ENCODE measurements around the gene MEF2A. TPM values are rescaled to one million over a fixed set of nuclear protein-coding genes. Genes with fewer than 3 reads are reported as not detected.

Gene MEF2A
- total and polyA plus RNA-seq, 8 donors = 56.1 to 68.4 (median 63.0) TPM

DNA sequence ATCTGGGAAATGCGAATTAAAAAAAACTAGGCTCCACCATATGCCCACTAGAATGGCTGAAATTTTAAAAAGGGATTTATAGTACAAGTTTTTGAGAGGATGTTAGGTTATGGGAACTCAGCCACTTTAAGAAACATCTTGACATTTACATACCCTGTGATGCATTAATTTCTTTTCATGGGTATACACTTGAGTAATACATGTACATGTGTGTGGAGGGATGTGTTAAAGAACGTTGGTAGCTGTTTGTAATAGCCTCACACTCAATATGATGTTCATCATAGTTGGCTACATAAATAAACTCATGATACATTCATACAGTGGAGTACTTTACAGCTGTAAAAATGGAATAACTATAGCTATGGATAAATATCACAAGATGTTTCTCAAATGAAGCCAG lies 40.9 kb downstream of the MEF2A start:
- Histone ChIP-seq H3K4me1 (peaks cover 0 to 34% of the 10 kb centered on the region in 2 donors), H3K9me3 (no peaks in the 10 kb centered on the region), H3K36me3 (peaks cover 0 to 3% of the 10 kb centered on the region in 2 donors), H3K27me3 (no peaks in the 10 kb centered on the region), H3K27ac (no peak overlapping the region), H3K4me3 (no peak overlapping the region)
- ATAC-seq (no peak), DNase-seq (no peak)
- intact Hi-C loops (cut with DNase I) = no loop called here
- TF ChIP-seq, protein P1, sequence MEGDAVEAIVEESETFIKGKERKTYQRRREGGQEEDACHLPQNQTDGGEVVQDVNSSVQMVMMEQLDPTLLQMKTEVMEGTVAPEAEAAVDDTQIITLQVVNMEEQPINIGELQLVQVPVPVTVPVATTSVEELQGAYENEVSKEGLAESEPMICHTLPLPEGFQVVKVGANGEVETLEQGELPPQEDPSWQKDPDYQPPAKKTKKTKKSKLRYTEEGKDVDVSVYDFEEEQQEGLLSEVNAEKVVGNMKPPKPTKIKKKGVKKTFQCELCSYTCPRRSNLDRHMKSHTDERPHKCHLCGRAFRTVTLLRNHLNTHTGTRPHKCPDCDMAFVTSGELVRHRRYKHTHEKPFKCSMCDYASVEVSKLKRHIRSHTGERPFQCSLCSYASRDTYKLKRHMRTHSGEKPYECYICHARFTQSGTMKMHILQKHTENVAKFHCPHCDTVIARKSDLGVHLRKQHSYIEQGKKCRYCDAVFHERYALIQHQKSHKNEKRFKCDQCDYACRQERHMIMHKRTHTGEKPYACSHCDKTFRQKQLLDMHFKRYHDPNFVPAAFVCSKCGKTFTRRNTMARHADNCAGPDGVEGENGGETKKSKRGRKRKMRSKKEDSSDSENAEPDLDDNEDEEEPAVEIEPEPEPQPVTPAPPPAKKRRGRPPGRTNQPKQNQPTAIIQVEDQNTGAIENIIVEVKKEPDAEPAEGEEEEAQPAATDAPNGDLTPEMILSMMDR (IDR thresholded peaks at IDR 0.05) = no peak

DNA sequence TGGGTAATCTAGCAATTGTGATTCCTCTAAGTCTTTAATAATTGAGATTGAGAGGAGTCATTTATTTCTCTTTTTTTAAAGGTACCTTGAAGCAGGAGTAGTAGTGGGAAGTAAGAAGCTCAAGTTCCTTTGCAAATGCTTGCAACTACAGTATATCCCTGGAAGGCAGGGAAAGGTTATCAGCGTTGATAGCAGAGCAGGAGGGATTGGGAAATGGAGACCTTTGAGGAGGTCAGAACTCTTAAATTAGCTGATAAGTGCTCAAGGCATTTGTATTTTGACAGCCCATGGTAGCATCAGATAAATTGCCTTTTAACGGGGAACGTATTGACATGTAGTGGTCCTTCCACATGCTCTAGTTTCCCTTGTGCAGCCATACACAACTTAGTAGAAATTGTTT lies 47.7 kb downstream of the MEF2A start:
- Histone ChIP-seq H3K4me1 (peaks cover 27 to 62% of the 10 kb centered on the region in 2 donors), H3K27me3 (no peaks in the 10 kb centered on the region), H3K4me3 (no peak overlapping the region), H3K27ac (peak overlapping the region in 1 of 2 donors; percentile 84), H3K9me3 (no peaks in the 10 kb centered on the region), H3K36me3 (no peaks in the 10 kb centered on the region)
- ATAC-seq (no peak), DNase-seq (no peak)
- intact Hi-C loops (cut with DNase I) = no loop called here
- TF ChIP-seq, protein P1 (IDR thresholded peaks at IDR 0.05) = no peak

DNA sequence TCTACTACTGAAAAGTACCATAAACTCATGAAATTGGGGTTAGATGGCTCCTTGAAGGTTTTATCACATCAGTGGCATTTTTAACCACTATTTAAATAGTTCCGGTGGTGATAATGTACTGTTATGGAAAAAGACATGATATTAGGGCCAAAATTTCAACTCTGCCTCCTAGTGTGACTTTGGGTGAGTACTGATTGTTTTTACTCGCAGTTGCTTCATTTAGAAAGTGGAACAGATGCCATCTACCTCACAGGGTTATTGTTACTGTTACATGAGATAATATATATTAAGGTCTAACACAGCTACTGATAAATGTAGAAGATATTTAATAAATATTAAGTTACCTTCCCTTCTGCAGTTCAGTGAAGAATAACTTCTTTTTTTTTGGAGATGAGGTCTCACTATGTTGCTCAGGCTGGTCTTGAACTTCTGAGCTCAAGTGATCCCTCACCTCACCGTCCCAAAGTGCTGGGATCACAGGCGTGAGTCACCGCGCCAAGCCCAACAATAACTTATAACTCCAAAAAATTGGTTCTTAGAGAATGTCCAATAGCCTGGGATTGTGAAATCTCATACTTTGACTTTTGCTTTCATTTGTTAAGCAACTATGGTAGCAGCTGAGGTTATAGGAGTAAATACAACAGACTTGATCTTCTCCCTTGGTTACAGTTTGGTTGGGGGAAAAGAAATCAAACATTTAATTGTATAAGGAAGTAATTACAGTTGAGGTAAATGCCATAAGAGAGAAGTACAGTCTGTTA lies 48.3 kb downstream of the MEF2A start:
- peak overlapping the region; percentile 51 to 84 for H3K27ac ChIP-seq
- intact Hi-C loops (cut with DNase I) = no loop called here

DNA sequence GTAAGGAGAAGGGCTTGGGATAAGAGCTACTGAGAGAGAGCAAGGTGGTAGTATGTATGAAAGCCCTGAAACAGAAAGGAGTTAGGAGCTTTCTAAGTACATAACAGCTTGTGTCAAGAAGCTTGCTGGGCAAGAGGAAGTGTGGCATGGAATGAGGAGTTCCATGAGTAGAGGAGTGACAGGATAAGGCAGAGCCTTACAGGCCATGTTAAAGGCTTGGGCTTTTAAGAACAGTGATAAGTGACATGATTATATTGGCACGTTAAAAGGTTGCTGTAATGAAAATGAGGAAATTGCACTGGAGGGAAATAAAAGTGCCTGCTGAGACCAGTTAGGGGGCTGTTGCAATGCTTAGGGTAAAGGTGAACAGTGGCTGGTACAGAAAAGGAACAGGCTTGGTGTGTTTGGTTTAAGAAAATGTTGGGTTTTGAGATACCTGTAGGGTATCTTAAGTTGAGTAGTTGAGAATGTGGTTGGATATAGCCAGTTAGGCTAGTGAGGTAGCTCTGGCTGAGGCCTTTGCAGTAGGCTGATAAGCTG lies 49.0 kb downstream of the MEF2A start:
- Histone ChIP-seq H3K36me3 (no peaks in the 10 kb centered on the region), H3K4me3 (no peak overlapping the region), H3K27ac (peak overlapping the region; percentile 51 to 84), H3K4me1 (peaks cover 38 to 75% of the 10 kb centered on the region in 2 donors), H3K9me3 (no peaks in the 10 kb centered on the region), H3K27me3 (no peaks in the 10 kb centered on the region)
- intact Hi-C loops (cut with DNase I) = no loop called here
- ATAC-seq (peak; percentile 79), DNase-seq (peak in 2 of 4 donors; percentile 11 to 44)
- TF ChIP-seq, protein P1 (IDR thresholded peaks at IDR 0.05) = no peak

More for the DNA sequence above, 48.3 kb downstream of the MEF2A start:
- TF ChIP-seq, protein P1 (IDR thresholded peaks at IDR 0.05) = no peak
- Histone ChIP-seq H3K9me3 (no peaks in the 10 kb centered on the region), H3K27me3 (no peaks in the 10 kb centered on the region), H3K36me3 (no peaks in the 10 kb centered on the region), H3K4me1 (peaks cover 30 to 68% of the 10 kb centered on the region in 2 donors), H3K4me3 (no peak overlapping the region)
- peak in 3 of 4 donors; percentile 16 to 60 (median 48) for DNase-seq
- ATAC-seq = peak; percentile 72

DNA sequence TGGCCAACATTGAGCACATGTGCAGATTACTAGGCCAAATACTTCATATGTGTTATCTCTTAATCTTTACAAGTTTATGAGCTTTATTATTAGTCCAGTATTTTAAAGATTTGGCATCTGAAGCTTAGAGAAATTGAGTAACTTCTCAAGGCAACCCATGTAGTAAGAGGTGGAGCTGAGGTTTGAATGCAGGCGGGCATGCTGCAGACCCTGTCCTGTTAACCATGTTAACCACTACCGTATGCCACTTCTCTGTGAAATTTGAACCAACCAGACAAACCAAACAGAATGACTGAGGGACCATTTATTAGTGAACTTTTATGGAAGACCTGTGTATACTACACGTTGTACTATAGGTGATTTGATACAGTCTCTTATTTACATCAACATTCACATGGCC lies 49.7 kb downstream of the MEF2A start:
- H3K27ac ChIP-seq = peak overlapping the region in 1 of 2 donors; percentile 84

More for the DNA sequence above, 49.7 kb downstream of the MEF2A start:
- Histone ChIP-seq H3K9me3 (no peaks in the 10 kb centered on the region), H3K4me1 (peaks cover 38 to 81% of the 10 kb centered on the region in 2 donors), H3K27me3 (no peaks in the 10 kb centered on the region), H3K36me3 (no peaks in the 10 kb centered on the region), H3K4me3 (no peak overlapping the region)
- intact Hi-C loops (cut with DNase I) = no loop called here
- DNase-seq (no peak), ATAC-seq (no peak)
- TF ChIP-seq, protein P1 (IDR thresholded peaks at IDR 0.05) = no peak
